ENCODE data around the gene LMAN2L.

Gene LMAN2L

DNA sequence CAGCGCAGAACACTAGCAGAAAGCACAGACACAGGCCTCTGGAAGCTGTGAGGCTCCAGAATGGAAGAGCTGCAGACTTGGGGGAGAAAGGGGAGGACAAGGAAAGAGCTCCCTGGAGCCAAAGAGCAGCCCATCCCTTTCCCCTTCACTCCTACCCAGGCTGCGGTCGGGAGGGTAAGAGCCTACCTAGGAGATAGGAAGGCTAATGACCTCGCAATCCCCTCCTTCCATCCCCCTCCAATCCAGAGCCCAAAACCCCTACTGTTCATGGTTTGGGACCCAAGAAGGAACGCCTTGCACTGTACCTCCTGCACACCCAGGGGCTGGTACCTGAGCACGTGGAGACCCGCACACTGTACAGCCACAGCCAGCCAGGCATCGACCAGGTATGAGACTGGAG, 39.8 kb downstream of the LMAN2L start:
- Histone ChIP-seq H3K4me1 (ENCODE audit: control insufficient read depth in 1 of 2, insufficient read depth in 1 of 2, low read depth in 1 of 2, low read length in 1 of 2) (no peaks in the 10 kb centered on the region), H3K27me3 (no peaks in the 10 kb centered on the region), H3K4me3 (ENCODE audit: low read depth in 1 of 2, low read length in 1 of 2) (no peak overlapping the region), H3K36me3 (peaks cover 13% of the 10 kb centered on the region), H3K9me3 (no peaks in the 10 kb centered on the region), H3K27ac (no peak overlapping the region)
- TF ChIP-seq, protein P1, sequence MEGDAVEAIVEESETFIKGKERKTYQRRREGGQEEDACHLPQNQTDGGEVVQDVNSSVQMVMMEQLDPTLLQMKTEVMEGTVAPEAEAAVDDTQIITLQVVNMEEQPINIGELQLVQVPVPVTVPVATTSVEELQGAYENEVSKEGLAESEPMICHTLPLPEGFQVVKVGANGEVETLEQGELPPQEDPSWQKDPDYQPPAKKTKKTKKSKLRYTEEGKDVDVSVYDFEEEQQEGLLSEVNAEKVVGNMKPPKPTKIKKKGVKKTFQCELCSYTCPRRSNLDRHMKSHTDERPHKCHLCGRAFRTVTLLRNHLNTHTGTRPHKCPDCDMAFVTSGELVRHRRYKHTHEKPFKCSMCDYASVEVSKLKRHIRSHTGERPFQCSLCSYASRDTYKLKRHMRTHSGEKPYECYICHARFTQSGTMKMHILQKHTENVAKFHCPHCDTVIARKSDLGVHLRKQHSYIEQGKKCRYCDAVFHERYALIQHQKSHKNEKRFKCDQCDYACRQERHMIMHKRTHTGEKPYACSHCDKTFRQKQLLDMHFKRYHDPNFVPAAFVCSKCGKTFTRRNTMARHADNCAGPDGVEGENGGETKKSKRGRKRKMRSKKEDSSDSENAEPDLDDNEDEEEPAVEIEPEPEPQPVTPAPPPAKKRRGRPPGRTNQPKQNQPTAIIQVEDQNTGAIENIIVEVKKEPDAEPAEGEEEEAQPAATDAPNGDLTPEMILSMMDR (IDR thresholded peaks at IDR 0.05): no peak

DNA sequence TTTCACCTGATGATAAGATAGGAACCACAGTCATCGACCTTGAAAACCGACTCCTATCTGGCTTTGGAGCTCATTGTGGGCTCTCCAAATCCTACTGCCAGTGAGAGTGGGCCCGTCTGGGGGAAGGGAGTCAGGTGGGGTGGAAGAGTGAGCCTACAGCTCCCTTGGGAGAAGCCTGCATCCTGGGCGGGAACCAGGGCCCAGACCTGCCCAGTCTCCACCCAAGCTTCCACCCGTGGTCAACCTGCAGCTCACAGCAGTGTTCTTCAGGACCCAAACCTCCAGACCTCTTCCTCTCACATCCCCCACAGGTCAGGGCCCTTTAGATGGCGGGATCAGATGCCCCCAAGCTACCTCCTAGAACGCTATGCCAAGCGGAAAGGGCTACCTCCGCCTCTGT, 40.2 kb downstream of the LMAN2L start:
- Histone ChIP-seq H3K4me3 (ENCODE audit: low read depth in 1 of 2, low read length in 1 of 2) (no peak overlapping the region), H3K9me3 (no peaks in the 10 kb centered on the region), H3K4me1 (ENCODE audit: control insufficient read depth in 1 of 2, insufficient read depth in 1 of 2, low read depth in 1 of 2, low read length in 1 of 2) (no peaks in the 10 kb centered on the region), H3K36me3 (peaks cover 8% of the 10 kb centered on the region), H3K27ac (no peak overlapping the region), H3K27me3 (no peaks in the 10 kb centered on the region)
- TF ChIP-seq, protein P1 (IDR thresholded peaks at IDR 0.05): no peak

DNA sequence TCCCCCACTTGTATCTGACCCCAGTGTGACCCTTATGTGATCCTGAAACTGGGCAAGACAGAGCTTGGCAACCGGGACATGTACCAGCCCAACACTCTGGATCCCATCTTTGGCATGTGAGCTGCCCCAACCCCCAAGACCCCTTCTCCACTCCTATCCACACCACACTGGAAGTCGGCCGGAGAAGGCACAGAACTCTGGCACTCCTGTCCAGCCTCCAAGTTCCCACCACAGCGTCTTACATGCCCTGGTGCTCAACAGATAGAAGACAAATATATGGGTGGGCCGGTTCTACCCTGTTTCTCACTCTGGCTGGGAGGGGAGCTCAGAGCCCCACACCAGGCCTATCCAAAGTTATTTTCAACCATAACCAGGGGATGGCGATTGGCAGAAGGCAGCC, 40.8 kb downstream of the LMAN2L start:
- no peaks in the 10 kb centered on the region for H3K9me3 ChIP-seq
- no peaks in the 10 kb centered on the region for H3K4me1 ChIP-seq (ENCODE audit: control insufficient read depth in 1 of 2, insufficient read depth in 1 of 2, low read depth in 1 of 2, low read length in 1 of 2)
- TF ChIP-seq, protein P1 (IDR thresholded peaks at IDR 0.05): no peak
- no peaks in the 10 kb centered on the region for H3K27me3 ChIP-seq
- H3K4me3 ChIP-seq (ENCODE audit: low read depth in 1 of 2, low read length in 1 of 2): no peak overlapping the region
- H3K36me3 ChIP-seq: peaks cover 7% of the 10 kb centered on the region
- no peak overlapping the region for H3K27ac ChIP-seq

DNA sequence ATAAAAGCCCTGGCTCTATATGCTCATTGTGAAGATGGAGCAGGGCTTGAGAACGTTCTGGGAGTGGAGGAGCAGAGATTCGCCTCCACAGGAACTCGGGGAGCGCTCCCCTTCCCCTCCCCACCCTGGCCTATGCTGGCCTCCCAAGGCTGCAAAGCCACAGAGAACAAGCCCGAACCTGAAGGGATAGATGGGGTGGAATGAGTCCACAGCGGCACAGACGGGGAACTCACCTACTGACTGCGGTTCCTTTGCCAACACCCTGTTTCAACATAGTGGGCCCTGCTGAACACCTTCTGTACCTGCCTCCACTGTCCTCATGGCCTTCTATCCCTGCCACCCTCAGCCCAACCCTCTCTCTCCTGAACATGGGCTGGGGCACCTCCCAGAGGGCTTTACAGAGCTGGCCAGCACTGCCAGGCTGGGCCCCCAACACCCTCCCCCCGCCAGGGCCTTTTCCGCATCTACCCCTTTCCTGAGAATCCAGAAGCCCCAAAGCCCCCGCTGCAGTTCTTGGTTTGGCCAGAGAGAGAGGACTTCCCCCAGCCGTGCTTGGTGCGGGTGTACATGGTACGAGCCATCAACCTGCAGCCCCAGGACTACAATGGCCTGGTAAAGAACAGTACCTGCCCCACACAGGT, 41.5 kb downstream of the LMAN2L start:
- Histone ChIP-seq H3K4me3 (ENCODE audit: low read depth in 1 of 2, low read length in 1 of 2) (no peak overlapping the region), H3K27ac (no peak overlapping the region), H3K27me3 (no peaks in the 10 kb centered on the region), H3K9me3 (no peaks in the 10 kb centered on the region), H3K4me1 (ENCODE audit: control insufficient read depth in 1 of 2, insufficient read depth in 1 of 2, low read depth in 1 of 2, low read length in 1 of 2) (no peaks in the 10 kb centered on the region), H3K36me3 (peaks cover 7% of the 10 kb centered on the region)
- TF ChIP-seq, protein P1 (IDR thresholded peaks at IDR 0.05): no peak

DNA sequence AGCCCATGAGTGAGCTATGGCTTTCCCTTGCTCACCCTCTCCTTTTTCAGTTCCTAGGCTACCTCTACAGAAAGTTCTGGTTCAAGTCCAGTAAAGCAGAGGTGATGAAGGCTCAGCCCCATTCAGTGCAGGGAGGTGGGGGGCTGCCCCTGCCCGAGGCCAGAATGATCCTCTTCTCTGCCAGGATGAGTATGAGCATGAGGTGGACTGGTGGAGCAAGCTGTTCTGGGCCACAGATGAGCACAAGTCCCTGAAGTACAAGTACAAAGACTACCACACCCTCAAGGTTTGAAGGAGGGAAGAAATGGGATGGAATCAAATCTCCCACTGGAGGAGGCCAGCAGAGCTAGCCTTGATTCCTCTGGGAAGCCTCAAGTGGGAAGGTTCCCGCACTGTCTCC, 42.4 kb downstream of the LMAN2L start:
- Histone ChIP-seq H3K27ac (no peak overlapping the region), H3K36me3 (peaks cover 2% of the 10 kb centered on the region), H3K9me3 (no peaks in the 10 kb centered on the region), H3K4me1 (ENCODE audit: control insufficient read depth in 1 of 2, insufficient read depth in 1 of 2, low read depth in 1 of 2, low read length in 1 of 2) (no peaks in the 10 kb centered on the region), H3K4me3 (ENCODE audit: low read depth in 1 of 2, low read length in 1 of 2) (no peak overlapping the region), H3K27me3 (no peaks in the 10 kb centered on the region)
- TF ChIP-seq, protein P1 (IDR thresholded peaks at IDR 0.05): no peak
